Chondrocyte (in vitro differentiated cells): ENCODE results near the gene VASN. TPM values are rescaled to one million over a fixed set of nuclear protein-coding genes. Genes with fewer than 3 reads are reported as not detected.

Experiments
- DNase-seq: peaks from one replicate; pipeline ENCODE4 v3.0.0; 2021; ENCODE audit warnings: mixed read lengths, low spot score
- H3K27ac Mint-ChIP-seq: one replicate; pipeline ENCODE4 v1.8.0; 2021; ENCODE audit warnings: mild to moderate bottlenecking, moderate library complexity, mixed read lengths; ENCODE audit not compliant: unreplicated experiment
- H3K27me3 Mint-ChIP-seq: 2 replicates; pipeline ENCODE4 v1.8.0; 2021; ENCODE audit warnings: low read depth, mixed read lengths
- H3K36me3 Mint-ChIP-seq: 2 replicates; pipeline ENCODE4 v1.8.0; 2021; ENCODE audit warnings: low read depth, mixed read lengths
- H3K4me1 Mint-ChIP-seq: 2 replicates; pipeline ENCODE4 v1.8.0; 2021; ENCODE audit warnings: low read depth, mild to moderate bottlenecking, mixed read lengths
- H3K4me3 Mint-ChIP-seq: one replicate; pipeline ENCODE4 v1.8.0; 2021; ENCODE audit warnings: mild to moderate bottlenecking, moderate library complexity, mixed read lengths; ENCODE audit not compliant: unreplicated experiment
- H3K9me3 Mint-ChIP-seq: 2 replicates; pipeline ENCODE4 v1.8.0; 2021; ENCODE audit warnings: low read depth, mixed read lengths
- total RNA-seq: library from RNA; stranded (reverse); gene quantifications from 3 replicates; pipeline ENCODE4 v1.2.1, GENCODE V29; 2021
- TF ChIP-seq, protein P1 (sequence below): fragments of 200-600 bp; sonication (generic); IDR thresholded peaks from 2 replicates; pipeline ENCODE4 v1.5.0; 2021; ENCODE audit warnings: antibody characterized with exemption, mild to moderate bottlenecking, moderate library complexity

The VASN gene
- total RNA-seq, 1 donor from 2014 or later = 82.0 TPM

DNA sequence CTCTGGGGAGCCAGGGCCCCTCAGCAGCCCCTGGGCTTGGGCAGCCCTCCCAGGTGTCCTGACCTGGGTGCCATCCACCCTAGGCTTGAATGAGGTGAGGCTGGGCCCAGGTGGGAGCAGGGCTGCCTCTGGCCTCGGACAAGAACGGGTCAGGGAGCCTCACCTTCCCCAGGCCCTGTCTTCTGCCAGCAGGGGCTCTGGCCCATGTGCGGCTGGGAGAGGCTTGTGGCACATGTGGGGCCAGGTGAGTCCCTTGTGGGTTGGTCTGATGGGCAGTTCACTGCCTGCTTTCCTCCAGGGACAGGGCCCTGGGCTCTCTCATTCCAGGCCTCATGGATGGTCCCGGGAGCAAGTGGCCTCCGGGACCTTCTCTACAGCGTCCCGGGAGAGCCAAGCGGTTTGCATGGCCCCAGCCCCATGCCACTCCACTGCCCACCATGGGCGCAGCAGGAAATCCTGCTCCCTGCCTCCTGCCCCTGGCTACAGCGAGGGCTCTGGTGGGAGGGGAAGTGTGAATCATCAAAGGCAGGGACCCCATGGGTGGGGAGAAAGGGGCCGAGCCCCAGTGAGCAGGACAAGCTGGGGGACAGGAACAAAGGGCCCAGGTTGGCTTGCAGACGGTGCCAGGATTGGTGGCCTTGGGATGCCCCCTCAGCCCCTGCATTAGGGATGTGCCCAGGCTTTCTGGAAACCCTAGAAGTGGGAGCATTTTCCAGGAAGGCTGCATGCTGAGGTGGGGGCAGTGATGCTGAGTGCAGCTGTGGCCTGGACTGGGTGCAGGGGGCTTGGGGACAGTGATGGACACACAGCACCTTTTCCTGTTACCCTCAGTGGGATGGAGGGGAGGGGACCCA, 12.2 kb downstream of the VASN start:
- H3K9me3 Mint-ChIP-seq = no peaks in the 10 kb centered on the region
- H3K4me1 Mint-ChIP-seq = peaks cover 74% of the 10 kb centered on the region

DNA sequence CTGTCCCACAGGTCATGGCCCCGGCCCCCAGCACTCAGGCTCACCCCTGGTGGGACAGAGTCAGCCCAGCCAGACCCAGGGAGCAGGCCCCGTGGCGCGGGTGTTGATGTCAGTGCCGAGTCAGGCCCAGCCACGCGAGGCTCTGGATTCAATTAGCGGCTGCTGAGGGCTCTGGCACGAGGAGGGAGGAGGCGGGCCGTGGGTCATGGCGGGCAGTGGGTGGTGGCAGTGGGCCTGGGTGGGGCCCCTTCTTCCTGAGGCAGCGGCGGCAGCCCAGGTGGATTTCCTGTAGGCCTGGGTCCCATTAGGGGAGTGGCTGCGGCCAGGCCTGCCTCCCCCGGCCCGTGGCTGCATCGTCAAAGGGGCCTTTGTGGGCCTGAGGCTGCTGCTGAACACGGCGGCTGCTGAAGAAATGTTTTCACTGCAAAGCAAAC, 12.9 kb downstream of the VASN start:
- peak overlapping the region; percentile 94 for H3K27ac Mint-ChIP-seq
- H3K27me3 Mint-ChIP-seq = no peaks in the 10 kb centered on the region
- TF ChIP-seq, protein P1, sequence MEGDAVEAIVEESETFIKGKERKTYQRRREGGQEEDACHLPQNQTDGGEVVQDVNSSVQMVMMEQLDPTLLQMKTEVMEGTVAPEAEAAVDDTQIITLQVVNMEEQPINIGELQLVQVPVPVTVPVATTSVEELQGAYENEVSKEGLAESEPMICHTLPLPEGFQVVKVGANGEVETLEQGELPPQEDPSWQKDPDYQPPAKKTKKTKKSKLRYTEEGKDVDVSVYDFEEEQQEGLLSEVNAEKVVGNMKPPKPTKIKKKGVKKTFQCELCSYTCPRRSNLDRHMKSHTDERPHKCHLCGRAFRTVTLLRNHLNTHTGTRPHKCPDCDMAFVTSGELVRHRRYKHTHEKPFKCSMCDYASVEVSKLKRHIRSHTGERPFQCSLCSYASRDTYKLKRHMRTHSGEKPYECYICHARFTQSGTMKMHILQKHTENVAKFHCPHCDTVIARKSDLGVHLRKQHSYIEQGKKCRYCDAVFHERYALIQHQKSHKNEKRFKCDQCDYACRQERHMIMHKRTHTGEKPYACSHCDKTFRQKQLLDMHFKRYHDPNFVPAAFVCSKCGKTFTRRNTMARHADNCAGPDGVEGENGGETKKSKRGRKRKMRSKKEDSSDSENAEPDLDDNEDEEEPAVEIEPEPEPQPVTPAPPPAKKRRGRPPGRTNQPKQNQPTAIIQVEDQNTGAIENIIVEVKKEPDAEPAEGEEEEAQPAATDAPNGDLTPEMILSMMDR = no peak
- H3K4me1 Mint-ChIP-seq = peaks cover 76% of the 10 kb centered on the region
- no peak for DNase-seq
- H3K36me3 Mint-ChIP-seq = no peaks in the 10 kb centered on the region
- H3K9me3 Mint-ChIP-seq = no peaks in the 10 kb centered on the region
- no peak overlapping the region for H3K4me3 Mint-ChIP-seq

More for the DNA sequence above, 12.2 kb downstream of the VASN start:
- Mint-ChIP-seq H3K27me3 (no peaks in the 10 kb centered on the region), H3K27ac (peak overlapping the region; percentile 94), H3K36me3 (no peaks in the 10 kb centered on the region), H3K4me3 (no peak overlapping the region)
- TF ChIP-seq, protein P1 = no peak
- no peak for DNase-seq

DNA sequence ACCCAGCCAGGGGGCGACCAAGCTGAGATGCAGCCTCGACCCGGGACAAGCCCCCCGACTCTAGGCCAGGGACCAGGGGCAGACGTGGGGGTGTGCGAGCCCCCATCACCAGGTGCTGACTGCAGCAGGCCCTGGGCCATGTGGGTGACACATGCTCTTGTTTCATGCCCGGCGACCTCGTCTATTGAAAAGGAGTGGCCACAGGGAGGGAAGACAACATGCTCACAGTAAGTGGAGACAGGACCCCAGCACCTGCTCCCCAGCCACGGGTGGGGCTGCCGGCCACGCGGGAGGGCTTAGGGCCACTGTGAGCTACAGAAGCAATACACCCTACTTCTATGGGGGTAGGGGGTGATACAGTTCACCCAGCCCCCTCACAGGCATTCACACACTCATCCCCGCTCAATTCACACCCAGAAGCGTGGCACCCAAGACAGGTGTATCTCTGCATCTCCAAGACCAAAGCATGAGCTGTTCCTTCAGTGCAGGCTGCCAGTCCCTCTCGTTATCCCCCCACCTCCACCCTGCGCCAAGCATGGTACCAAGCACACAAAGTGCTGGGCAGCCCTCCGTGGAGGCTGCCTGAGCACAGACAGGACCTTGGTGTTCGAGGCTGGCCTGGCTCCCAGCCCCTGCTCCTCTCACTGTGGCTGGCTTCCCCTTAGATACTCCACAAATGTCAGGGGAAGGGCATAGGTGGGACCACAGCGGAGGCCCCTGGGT, 13.6 kb downstream of the VASN start:
- peaks cover 79% of the 10 kb centered on the region for H3K4me1 Mint-ChIP-seq
- peak overlapping the region; percentile 94 for H3K27ac Mint-ChIP-seq
- TF ChIP-seq, protein P1 = no peak
- DNase-seq = no peak
- H3K9me3 Mint-ChIP-seq = no peaks in the 10 kb centered on the region
- no peak overlapping the region for H3K4me3 Mint-ChIP-seq
- H3K27me3 Mint-ChIP-seq = no peaks in the 10 kb centered on the region
- no peaks in the 10 kb centered on the region for H3K36me3 Mint-ChIP-seq

GRCh38 chr16:4385789-4386450, 14.3 kb downstream of the VASN start:
- Mint-ChIP-seq H3K4me1 (peaks cover 73% of the 10 kb centered on the region), H3K27ac (peak overlapping the region; percentile 94), H3K9me3 (no peaks in the 10 kb centered on the region), H3K27me3 (no peaks in the 10 kb centered on the region), H3K4me3 (no peak overlapping the region), H3K36me3 (no peaks in the 10 kb centered on the region)
- TF ChIP-seq, protein P1 = no peak
- no peak for DNase-seq

GRCh38 chr16:4386451-4386805, 14.8 kb downstream of the VASN start:
- TF ChIP-seq, protein P1 = no peak
- no peak overlapping the region for H3K4me3 Mint-ChIP-seq
- H3K9me3 Mint-ChIP-seq = no peaks in the 10 kb centered on the region
- H3K36me3 Mint-ChIP-seq = no peaks in the 10 kb centered on the region
- peak overlapping the region; percentile 94 for H3K27ac Mint-ChIP-seq
- no peak for DNase-seq
- no peaks in the 10 kb centered on the region for H3K27me3 Mint-ChIP-seq
- peaks cover 73% of the 10 kb centered on the region for H3K4me1 Mint-ChIP-seq
